ENCODE data around the gene OR1E2.
A peak's percentile ranks its signal among the peaks of the same experiment; 100 is the strongest.
"Not testable (repeated sequence)": the region's sequence is repeated elsewhere in the genome, so short reads cannot be mapped to it uniquely, and the experiment has no call there.

The OR1E2 gene

GRCh38 chr17:3401786-3402185 lies 31.9 kb downstream of the OR1E2 start:
- Histone ChIP-seq H3K4me1 (ENCODE audit: control insufficient read depth, insufficient read depth, low read length, poor library complexity, severe bottlenecking) (no peaks in the 10 kb centered on the region), H3K27me3 (replicated peaks; ENCODE audit: control insufficient read depth, insufficient read depth, low read length, poor library complexity, severe bottlenecking) (peaks cover 3% of the 10 kb centered on the region), H3K27ac (ENCODE audit: insufficient read depth, low read length, poor library complexity, severe bottlenecking) (no peak overlapping the region), H3K9me3 (ENCODE audit: control insufficient read depth, low read length) (no peaks in the 10 kb centered on the region), H3K4me3 (ENCODE audit: insufficient read depth, low read depth, low read length, poor library complexity, severe bottlenecking) (no peak overlapping the region), H3K36me3 (ENCODE audit: control insufficient read depth, insufficient read depth, low read length) (no peaks in the 10 kb centered on the region)
- DNase-seq: no peak

- H3K4me3 ChIP-seq (ENCODE audit: insufficient read depth, low read depth, low read length, poor library complexity, severe bottlenecking): no peak overlapping the region
- no peaks in the 10 kb centered on the region for H3K9me3 ChIP-seq (ENCODE audit: control insufficient read depth, low read length)
- peaks cover 7% of the 10 kb centered on the region for H3K27me3 ChIP-seq (replicated peaks; ENCODE audit: control insufficient read depth, insufficient read depth, low read length, poor library complexity, severe bottlenecking)
- H3K4me1 ChIP-seq (ENCODE audit: control insufficient read depth, insufficient read depth, low read length, poor library complexity, severe bottlenecking): no peaks in the 10 kb centered on the region
- DNase-seq: no peak
- no peaks in the 10 kb centered on the region for H3K36me3 ChIP-seq (ENCODE audit: control insufficient read depth, insufficient read depth, low read length)
- no peak overlapping the region for H3K27ac ChIP-seq (ENCODE audit: insufficient read depth, low read length, poor library complexity, severe bottlenecking)
These were observed 33.6 kb downstream of the OR1E2 start for GRCh38 chr17:3400055-3400454.

- Histone ChIP-seq H3K27ac (ENCODE audit: insufficient read depth, low read length, poor library complexity, severe bottlenecking) (no peak within 1 kb of the TSS), H3K27me3 (replicated peaks; ENCODE audit: control insufficient read depth, insufficient read depth, low read length, poor library complexity, severe bottlenecking) (peaks cover 7% of the 10 kb centered on the region), H3K36me3 (ENCODE audit: control insufficient read depth, insufficient read depth, low read length) (no peaks in the 10 kb centered on the region), H3K4me1 (ENCODE audit: control insufficient read depth, insufficient read depth, low read length, poor library complexity, severe bottlenecking) (no peaks in the 10 kb centered on the region), H3K4me3 (ENCODE audit: insufficient read depth, low read depth, low read length, poor library complexity, severe bottlenecking) (no peak within 1 kb of the TSS), H3K9me3 (ENCODE audit: control insufficient read depth, low read length) (no peaks in the 10 kb centered on the region)
- DNase-seq: no peak
These were observed 35.3 kb downstream of the OR1E2 start, which contains the start of gene OR1E1 for GRCh38 chr17:3398310-3398709. OR1E1 (minus strand) TSS chr17:3398410; CDS start chr17:3398410, 0 bp downstream.

DNA sequence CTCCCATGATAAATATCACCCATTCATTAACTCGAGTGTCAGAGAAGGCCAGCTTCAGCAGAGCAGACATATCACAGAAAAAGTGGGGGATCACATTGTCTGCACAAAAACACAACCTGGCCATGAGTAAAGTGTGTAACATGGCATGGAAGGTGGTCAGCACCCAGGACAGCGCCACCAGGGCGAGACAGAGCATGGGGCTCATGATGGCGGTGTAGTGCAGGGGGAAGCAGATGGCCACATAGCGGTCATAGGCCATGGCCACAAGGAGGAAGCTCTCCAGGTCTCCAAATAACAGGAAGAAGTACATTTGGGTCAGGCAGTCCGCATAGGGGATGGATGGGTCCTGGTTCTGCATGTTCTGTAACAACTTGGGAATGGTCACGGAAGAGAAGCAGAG lies 35.8 kb downstream of the OR1E2 start:
- not testable (repeated sequence) for H3K36me3 ChIP-seq (ENCODE audit: control insufficient read depth, insufficient read depth, low read length); H3K4me1 ChIP-seq (ENCODE audit: control insufficient read depth, insufficient read depth, low read length, poor library complexity, severe bottlenecking); H3K9me3 ChIP-seq (ENCODE audit: control insufficient read depth, low read length); H3K27me3 ChIP-seq (replicated peaks; ENCODE audit: control insufficient read depth, insufficient read depth, low read length, poor library complexity, severe bottlenecking); H3K27ac ChIP-seq (ENCODE audit: insufficient read depth, low read length, poor library complexity, severe bottlenecking); H3K4me3 ChIP-seq (ENCODE audit: insufficient read depth, low read depth, low read length, poor library complexity, severe bottlenecking); DNase-seq

DNA sequence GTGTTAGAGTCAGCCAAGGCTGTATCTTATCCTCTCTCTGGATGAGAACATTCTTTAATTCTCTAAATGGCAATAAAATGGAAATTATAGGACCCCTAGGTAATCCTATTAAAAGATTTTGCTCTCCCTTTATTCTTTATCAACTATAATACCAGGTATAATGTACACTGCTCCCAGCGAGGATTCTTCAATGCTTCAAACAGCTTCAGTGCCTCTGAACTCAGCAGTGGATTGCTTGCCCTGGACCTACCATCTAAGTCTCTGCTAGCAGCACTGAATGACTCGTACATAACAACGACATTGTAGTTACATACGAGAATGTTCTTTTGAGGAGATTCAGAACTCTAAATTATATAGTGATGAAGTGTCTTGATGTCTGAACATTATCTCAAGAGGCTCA lies 43.9 kb downstream of the OR1E2 start:
- Histone ChIP-seq H3K9me3 (ENCODE audit: control insufficient read depth, low read length) (no peaks in the 10 kb centered on the region), H3K27ac (ENCODE audit: insufficient read depth, low read length, poor library complexity, severe bottlenecking) (no peak overlapping the region), H3K36me3 (ENCODE audit: control insufficient read depth, insufficient read depth, low read length) (no peaks in the 10 kb centered on the region), H3K4me1 (ENCODE audit: control insufficient read depth, insufficient read depth, low read length, poor library complexity, severe bottlenecking) (no peaks in the 10 kb centered on the region), H3K27me3 (replicated peaks; ENCODE audit: control insufficient read depth, insufficient read depth, low read length, poor library complexity, severe bottlenecking) (no peaks in the 10 kb centered on the region), H3K4me3 (ENCODE audit: insufficient read depth, low read depth, low read length, poor library complexity, severe bottlenecking) (no peak overlapping the region)
- no peak for DNase-seq

DNA sequence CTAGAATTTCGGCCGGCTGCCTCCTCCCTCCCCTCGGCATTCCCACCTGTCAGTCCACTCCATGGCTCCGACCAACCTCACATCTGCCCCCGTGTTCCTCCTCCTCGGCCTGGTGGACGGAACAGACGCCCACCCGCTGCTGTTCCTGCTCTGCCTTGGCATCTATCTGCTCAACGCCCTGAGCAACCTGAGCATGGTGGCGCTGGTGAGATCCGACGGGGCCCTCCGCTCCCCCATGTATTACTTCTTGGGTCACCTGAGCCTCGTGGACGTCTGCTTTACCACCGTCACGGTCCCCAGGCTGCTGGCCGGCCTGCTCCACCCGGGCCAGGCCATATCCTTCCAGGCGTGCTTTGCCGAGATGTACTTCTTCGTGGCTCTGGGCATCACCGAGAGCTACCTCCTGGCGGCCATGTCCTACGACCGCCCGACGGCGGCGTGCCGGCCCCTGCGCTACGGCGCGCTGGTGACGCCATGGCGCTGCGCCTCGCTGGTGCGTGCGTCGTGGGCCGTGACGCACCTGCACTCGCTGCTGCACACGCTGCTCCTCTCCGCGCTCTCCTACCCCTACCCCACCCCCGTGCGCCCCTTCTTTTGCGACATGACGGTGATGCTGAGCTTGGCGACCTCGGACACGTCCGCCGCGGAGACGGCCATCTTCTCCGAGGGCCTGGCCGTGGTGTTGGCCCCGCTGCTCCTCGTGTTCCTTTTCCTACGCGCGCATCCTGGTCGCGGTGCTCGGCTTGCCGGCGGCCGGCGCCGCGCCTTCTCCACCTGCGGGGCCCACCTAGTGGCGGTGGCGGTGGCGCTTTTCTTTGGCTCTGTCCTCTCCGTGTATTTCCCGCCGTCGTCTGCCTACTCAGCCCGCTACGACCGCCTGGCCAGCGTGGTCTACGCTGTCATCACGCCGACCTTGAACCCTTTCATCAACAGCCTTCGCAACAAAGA lies 47.5 kb downstream of the OR1E2 start, which contains the start of gene OR3A2:
Gene OR3A2, minus strand, starts transcription at position 440 of the 948 bp plus-strand sequence.
- H3K36me3 ChIP-seq (ENCODE audit: control insufficient read depth, insufficient read depth, low read length): no peaks in the 10 kb centered on the region
- no peaks in the 10 kb centered on the region for H3K4me1 ChIP-seq (ENCODE audit: control insufficient read depth, insufficient read depth, low read length, poor library complexity, severe bottlenecking)
- peaks cover 4% of the 10 kb centered on the region for H3K27me3 ChIP-seq (replicated peaks; ENCODE audit: control insufficient read depth, insufficient read depth, low read length, poor library complexity, severe bottlenecking)
- no peak for DNase-seq
- H3K27ac ChIP-seq (ENCODE audit: insufficient read depth, low read length, poor library complexity, severe bottlenecking): no peak within 1 kb of the TSS
- peak within 1 kb of the TSS; percentile 12 for H3K4me3 ChIP-seq (ENCODE audit: insufficient read depth, low read depth, low read length, poor library complexity, severe bottlenecking)
- no peaks in the 10 kb centered on the region for H3K9me3 ChIP-seq (ENCODE audit: control insufficient read depth, low read length)
